HG02885 (cell line): ENCODE measurements around the gene CHRNG.

Experiments
- ATAC-seq: cut with Tn5 transposase; IDR thresholded peaks from one replicate; pipeline ENCODE4 v1.9.1; 2021; ENCODE audit warnings: mild to moderate bottlenecking; ENCODE audit not compliant: unreplicated experiment, poor library complexity

Gene CHRNG

GRCh38 chr2:232573771-232574435 is 34.4 kb downstream of the CHRNG start:
- no peak for ATAC-seq

DNA sequence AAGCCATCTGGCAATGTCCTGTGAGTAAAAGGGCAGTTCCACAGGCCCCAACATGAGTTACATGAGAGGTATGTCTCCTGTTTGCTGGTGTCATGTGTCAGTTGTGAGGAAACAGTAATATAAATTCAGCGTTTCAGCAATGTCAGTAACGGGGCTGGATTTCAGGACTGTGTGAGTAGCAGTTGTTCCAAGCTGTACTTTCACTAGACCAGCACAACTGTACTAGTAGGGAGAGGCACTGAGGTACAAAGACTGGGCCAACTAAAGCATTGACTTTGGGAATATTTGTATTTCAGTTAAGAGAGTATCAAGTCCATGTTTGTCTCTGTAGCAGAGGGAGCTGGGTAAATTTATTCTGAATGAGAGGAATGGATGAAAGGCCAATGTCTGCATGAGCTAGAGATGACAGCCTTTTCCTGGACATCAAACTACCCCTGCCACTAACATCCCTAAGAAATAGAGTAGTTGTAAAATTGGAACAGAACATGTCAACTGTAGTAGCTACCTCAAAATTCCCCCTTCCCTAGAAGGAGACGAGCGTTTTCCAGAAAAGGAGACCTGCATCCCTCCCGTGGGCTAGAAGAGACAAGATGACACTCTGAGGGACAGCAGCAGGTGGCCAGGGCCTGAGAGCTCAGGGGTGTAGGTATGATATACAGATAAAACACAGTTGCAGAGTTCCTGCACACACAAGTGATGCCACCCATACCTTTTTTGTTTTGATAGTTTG is 35.3 kb downstream of the CHRNG start:
- ATAC-seq, result no peak

DNA sequence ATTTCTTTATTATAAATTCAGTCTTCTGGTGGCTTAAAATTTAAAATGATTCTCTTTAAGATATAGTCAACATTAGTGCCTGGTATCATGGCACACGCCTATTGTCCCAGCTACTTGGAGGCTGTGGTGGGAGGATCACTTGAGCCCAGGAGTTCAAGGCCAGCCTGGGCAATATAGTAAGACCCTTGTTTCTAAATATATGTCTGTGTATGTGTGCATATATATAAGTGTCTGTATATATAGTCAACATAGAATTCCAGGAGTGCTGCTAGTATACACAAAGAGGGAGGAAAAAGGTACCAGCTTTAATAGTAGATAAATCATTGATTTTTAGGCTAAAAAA is 35.9 kb downstream of the CHRNG start:
- no peak for ATAC-seq

- no peak for ATAC-seq
Measured at GRCh38 chr2:232576995-232577394, 37.5 kb downstream of the CHRNG start.

DNA sequence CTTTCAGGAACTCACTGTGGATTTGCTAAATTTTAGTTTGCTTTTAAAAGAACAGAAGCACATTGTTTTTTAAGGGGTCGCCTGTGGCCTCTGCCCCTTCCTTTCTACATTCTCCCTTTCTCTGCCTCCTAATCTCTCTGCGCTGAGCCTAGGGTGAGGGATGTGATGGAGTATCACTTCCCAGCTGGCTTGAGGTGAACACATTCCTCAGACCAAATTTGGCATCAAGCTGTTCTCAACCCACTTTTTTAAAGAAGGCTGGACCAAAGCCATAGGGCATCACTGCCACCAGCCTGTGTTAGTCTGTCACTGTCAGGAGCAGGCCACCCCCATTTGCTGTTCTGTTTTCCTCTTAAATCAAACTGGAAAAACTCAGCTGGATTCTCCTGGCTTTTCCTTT is 38.3 kb downstream of the CHRNG start:
- no peak for ATAC-seq

DNA sequence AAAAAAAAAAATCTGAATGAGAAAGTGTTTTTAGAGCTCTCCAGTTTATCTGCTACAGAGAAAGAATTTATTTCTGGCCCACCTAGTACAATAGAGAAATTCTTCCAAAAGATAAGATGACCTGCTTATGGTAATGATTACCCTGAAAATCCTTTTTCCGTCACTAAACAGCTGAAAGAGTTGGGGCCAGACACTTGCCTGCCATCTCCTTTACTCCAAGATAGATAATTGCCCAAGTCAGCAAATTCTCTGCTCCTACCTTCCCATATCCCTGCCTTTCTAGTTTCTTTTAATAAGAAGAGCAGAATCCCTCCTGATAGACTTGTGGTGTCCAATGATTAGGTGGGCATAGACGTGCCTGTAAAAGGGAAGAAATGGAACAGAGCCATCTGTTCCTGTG is 39.1 kb downstream of the CHRNG start:
- ATAC-seq, result no peak

GRCh38 chr2:232580648-232580981 is 41.1 kb downstream of the CHRNG start:
- no peak for ATAC-seq

- ATAC-seq, result no peak
Measured at GRCh38 chr2:232581725-232582124, 42.2 kb downstream of the CHRNG start.

- ATAC-seq, result no peak
Measured at GRCh38 chr2:232584238-232584637, 44.7 kb downstream of the CHRNG start.

DNA sequence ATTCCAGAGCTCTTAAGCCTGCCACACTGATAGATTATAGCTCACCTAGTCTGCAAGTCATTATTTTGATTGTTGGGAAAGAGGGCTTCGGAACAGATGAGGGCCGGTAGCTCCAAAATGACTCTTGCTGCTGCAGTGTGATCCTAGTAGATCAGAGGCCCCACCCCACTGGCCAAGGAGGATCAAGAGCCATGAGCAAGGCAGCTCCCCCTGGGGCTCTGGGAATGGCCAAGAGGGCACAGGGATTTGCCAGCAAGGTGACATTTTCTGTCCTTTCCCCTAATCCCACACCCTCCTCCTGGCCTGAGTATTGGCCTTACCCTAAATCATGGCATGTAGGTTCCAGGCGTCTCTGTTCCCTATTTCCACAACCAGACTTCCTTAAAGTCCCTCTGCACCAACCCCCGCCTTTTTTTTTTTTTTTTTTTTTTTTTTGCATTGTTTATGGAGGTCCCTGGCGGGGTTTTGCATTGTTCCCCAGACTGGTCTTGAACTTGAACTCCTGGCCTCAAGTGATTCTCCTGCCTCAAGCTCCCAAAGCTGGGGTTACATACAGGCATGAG is 47.5 kb downstream of the CHRNG start:
- ATAC-seq, result no peak

GRCh38 chr2:232587512-232587911 is 48.0 kb downstream of the CHRNG start:
- ATAC-seq, result no peak

DNA sequence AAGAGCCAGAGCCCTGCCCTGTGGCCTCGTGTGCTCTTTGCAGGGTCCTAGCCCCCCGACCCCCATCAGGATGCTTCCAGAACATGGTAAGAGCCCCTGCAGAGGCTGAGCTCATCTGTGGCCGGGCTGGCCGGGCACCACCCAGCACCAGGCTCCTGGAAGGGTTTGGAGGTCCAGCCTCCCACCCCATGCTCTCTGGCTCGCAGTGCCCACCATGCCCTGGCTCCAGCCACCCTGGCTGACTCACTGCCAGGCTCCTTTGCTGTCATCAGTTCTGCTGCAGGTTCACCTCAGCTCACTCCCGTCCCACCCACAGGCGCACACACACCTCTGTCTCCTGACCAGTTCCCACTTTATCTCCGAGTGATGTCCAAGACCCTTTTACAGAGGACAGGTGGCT is 48.5 kb downstream of the CHRNG start:
- no peak for ATAC-seq

- ATAC-seq, result no peak
Measured at GRCh38 chr2:232588680-232589585, 49.4 kb downstream of the CHRNG start.

DNA sequence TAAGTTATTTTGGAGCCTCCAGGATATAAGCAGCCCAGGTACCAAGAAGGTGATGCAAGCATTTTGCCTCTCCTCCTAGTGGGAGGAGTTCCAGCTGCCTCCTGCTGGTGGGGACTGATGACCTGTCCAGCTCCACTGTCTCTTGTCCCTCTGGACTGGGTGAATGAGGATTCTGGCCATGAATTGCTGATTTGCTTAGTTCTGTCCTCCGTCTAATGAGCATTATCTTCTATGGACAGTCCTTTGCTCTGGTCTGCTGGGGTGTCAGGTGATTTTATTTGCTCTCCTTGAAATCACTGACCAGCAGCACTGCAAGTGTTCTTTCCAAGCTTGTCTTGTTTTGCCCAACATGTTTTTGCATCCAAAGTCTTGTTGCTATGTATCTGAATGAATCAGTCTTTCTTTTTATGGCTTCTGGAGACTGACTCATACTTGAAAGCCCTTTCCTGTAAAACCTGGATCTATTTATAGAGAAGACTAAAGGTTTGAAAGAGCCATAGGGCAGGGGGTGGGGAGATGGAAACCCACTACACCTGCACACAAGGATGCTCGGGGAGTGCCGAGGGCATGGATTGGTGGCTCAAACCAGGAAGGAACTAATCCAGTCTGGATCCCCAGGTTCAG is 53.4 kb downstream of the CHRNG start:
- ATAC-seq, result no peak

DNA sequence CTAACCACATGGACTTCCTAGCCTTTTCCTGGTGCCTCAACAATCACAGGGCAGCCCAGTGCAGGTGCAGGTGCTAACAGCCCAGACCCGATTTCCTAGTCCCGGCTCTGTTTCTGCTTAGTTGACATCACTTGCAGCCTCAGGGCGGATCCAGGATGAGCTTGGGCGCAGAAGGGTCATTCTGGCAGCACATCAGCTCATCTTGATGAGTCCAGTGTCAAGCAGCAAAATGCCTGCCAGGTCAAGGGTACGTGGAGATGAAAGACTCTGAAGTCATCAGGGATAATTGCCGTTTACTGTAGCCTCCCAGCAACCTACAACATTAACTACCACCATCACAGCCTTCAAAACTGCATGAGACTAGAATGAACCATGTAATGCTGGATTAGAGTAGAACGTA is 54.5 kb downstream of the CHRNG start:
- no peak for ATAC-seq
